A549 (cell line): ENCODE results near the gene PDCD10. TPM values are rescaled to one million over a fixed set of nuclear protein-coding genes. Genes with fewer than 3 reads are reported as not detected.

Experiments used
- ATAC-seq, 2 experiments: fragments of 200-7000 bp in 1 of 2; fragments of >200 bp in 1 of 2; cut with Nextera tagmentation in 1 of 2; cut with Tn5 transposase in 1 of 2; 3 replicates each; pipeline versions ENCODE4 v1.8.0 to v1.9.1; 2018 to 2020; ENCODE audit warnings: mild to moderate bottlenecking in 1 of 2, moderate library complexity in 1 of 2
- CTCF ChIA-PET: fragments of 300-600 bp; sonication (Branson Sonifier 250); formaldehyde crosslinking; extraction: SDS; loops from one replicate; lab custom pipeline; 2021; ENCODE audit warnings: antibody characterized with exemption, inconsistent platforms; lab: Yijun Ruan, JAX
- POLR2A ChIA-PET: fragments of 350-600 bp; formaldehyde crosslinking; extraction: SDS; loops from one replicate; lab custom pipeline; 2021; ENCODE audit warnings: antibody characterized with exemption, inconsistent platforms; lab: Yijun Ruan, JAX
- DNase-seq, 2 experiments: peaks; one replicate each; pipeline versions ENCODE4 v3.0.0 to v3.0.0-alpha.2; 2011 to 2016; ENCODE audit warnings: low read depth in 1 of 2, low spot score in 1 of 2
- FAIRE-seq: peaks from 2 replicates; lab custom pipeline; 2011; peaks lifted over from hg19 to GRCh38; lab: Jason Lieb, UNC
- H3K27ac ChIP-seq, 2 experiments: fragments of >200 bp; sonication (Bioruptor Twin); formaldehyde crosslinking; 3 replicates each; pipeline ENCODE4 v1.5.1; 2016 to 2017
- H3K4me1 ChIP-seq: fragments of >200 bp; sonication (Bioruptor Twin); formaldehyde crosslinking; 3 replicates; pipeline ENCODE4 v1.6.1; 2016
- H3K4me2 ChIP-seq: fragments of >200 bp; sonication (Bioruptor Twin); formaldehyde crosslinking; 3 replicates; pipeline ENCODE4 v1.6.1; 2016
- H3K4me3 ChIP-seq: fragments of >200 bp; sonication (Bioruptor Twin); formaldehyde crosslinking; 3 replicates; pipeline ENCODE4 v1.5.1; 2016
- H3K9me3 ChIP-seq: fragments of >200 bp; sonication (Bioruptor Twin); formaldehyde crosslinking; 3 replicates; pipeline ENCODE4 v1.6.1; 2016
- ATOH8 ChIP-seq: fragments of 250-450 bp; sonication (Bioruptor Pico); IDR thresholded peaks from 2 replicates; pipeline ENCODE4 v1.5.0; 2020; ENCODE audit warnings: low read depth, mild to moderate bottlenecking, moderate library complexity
- BCL3 ChIP-seq: fragments of >200 bp; sonication (Bioruptor Twin); formaldehyde crosslinking; IDR thresholded peaks from 3 replicates; pipeline ENCODE4 v1.6.1; 2016
- CBX2 ChIP-seq: fragments of 200-600 bp; sonication (generic); IDR thresholded peaks from 2 replicates; pipeline ENCODE4 v1.6.1; 2016; ENCODE audit warnings: low read depth, mild to moderate bottlenecking, borderline replicate concordance
- CTCF ChIP-seq: fragments of >200 bp; sonication (Bioruptor Twin); formaldehyde crosslinking; IDR thresholded peaks from 3 replicates; pipeline ENCODE4 v1.5.1; 2016
- EHMT2 ChIP-seq: fragments of 200-600 bp; sonication (generic); IDR thresholded peaks from 2 replicates; pipeline ENCODE4 v1.6.1; 2016; ENCODE audit warnings: antibody characterized with exemption, low read depth, mild to moderate bottlenecking, moderate library complexity
- EP300 ChIP-seq, 2 experiments: fragments of >200 bp; sonication (Bioruptor Twin); formaldehyde crosslinking; IDR thresholded peaks; 2 replicates in 1 of 2; 3 replicates in 1 of 2; pipeline ENCODE4 v1.6.1; 2016 to 2017
- ESRRA ChIP-seq: fragments of 150-350 bp; IDR thresholded peaks from 2 replicates; pipeline ENCODE4 v1.6.1; 2014; ENCODE audit warnings: mild to moderate bottlenecking, low read length, borderline replicate concordance
- FOSB ChIP-seq: fragments of 250-450 bp; sonication (Bioruptor Pico); IDR thresholded peaks from 2 replicates; pipeline ENCODE4 v1.5.0; 2020; ENCODE audit warnings: mild to moderate bottlenecking, moderate library complexity
- FOSL2 ChIP-seq, 2 experiments: fragments of 450-650 bp in 1 of 2; fragments of >200 bp in 1 of 2; sonication (Bioruptor Twin) in 1 of 2; formaldehyde crosslinking; IDR thresholded peaks; 2 replicates each; pipeline versions ENCODE4 v1.5.0 to v1.6.1; 2016 to 2020; ENCODE audit warnings: mild to moderate bottlenecking in 1 of 2, moderate library complexity in 1 of 2
- GATA3 ChIP-seq: IDR thresholded peaks from 2 replicates; pipeline ENCODE4 v1.6.1; 2012; ENCODE audit warnings: borderline replicate concordance
- HES2 ChIP-seq: fragments of >200 bp; sonication (Bioruptor Twin); formaldehyde crosslinking; IDR thresholded peaks from 2 replicates; pipeline ENCODE4 v1.6.1; 2016
- HMGXB4 ChIP-seq: fragments of 250-450 bp; sonication (Bioruptor Pico); IDR thresholded peaks from 2 replicates; pipeline ENCODE4 v1.5.0; 2021; ENCODE audit warnings: mild to moderate bottlenecking, moderate library complexity, borderline replicate concordance
- KDM1A ChIP-seq: fragments of 200-600 bp; sonication (generic); IDR thresholded peaks from 2 replicates; pipeline ENCODE4 v1.6.1; 2016; ENCODE audit warnings: low read depth, mild to moderate bottlenecking
- KDM5A ChIP-seq: fragments of 200-600 bp; sonication (generic); IDR thresholded peaks from 2 replicates; pipeline ENCODE4 v1.6.1; 2016; ENCODE audit warnings: antibody characterized with exemption, mild to moderate bottlenecking
- MAFK ChIP-seq: fragments of 450-650 bp; IDR thresholded peaks from 2 replicates; pipeline ENCODE4 v1.6.1; 2014; ENCODE audit not compliant: partially characterized antibody
- NFE2L2 ChIP-seq: fragments of 150-350 bp; conservative IDR thresholded peaks from 2 replicates; pipeline ENCODE4 v1.6.1; 2014; ENCODE audit warnings: low read length
- NR3C1 ChIP-seq: fragments of >200 bp; sonication (Bioruptor Twin); formaldehyde crosslinking; IDR thresholded peaks from 3 replicates; pipeline ENCODE4 v1.6.1; 2017
- PBX3 ChIP-seq: IDR thresholded peaks from 2 replicates; pipeline ENCODE4 v1.6.1; 2012
- POLR2A ChIP-seq: IDR thresholded peaks from 2 replicates; pipeline ENCODE4 v1.6.1; 2012; ENCODE audit warnings: mild to moderate bottlenecking, low read length
- POLR2AphosphoS2 ChIP-seq: conservative IDR thresholded peaks from 2 replicates; pipeline ENCODE4 v1.6.1; 2012; ENCODE audit warnings: low read length, improper control_type of control experiment, inconsistent platforms
- RCOR1 ChIP-seq: fragments of 150-350 bp; IDR thresholded peaks from 2 replicates; pipeline ENCODE4 v1.6.1; 2014; ENCODE audit warnings: antibody characterized with exemption, low read length, low read depth
- REST ChIP-seq: fragments of 200-600 bp; sonication (generic); IDR thresholded peaks from 2 replicates; pipeline ENCODE4 v1.6.1; 2016; ENCODE audit warnings: antibody characterized with exemption, mild to moderate bottlenecking, moderate library complexity
- SREBF2 ChIP-seq: fragments of 450-650 bp; IDR thresholded peaks from 2 replicates; pipeline ENCODE4 v1.6.1; 2014; ENCODE audit warnings: mild to moderate bottlenecking, moderate library complexity
- TFCP2L1 ChIP-seq: fragments of 250-450 bp; sonication (Bioruptor Pico); IDR thresholded peaks from 2 replicates; pipeline ENCODE4 v1.5.0; 2021; ENCODE audit warnings: mild to moderate bottlenecking
- TP53 ChIP-seq: fragments of 250-450 bp; sonication (Bioruptor Pico); IDR thresholded peaks from 2 replicates; pipeline ENCODE4 v1.5.0; 2021; ENCODE audit warnings: mild to moderate bottlenecking, moderate library complexity
- USF2 ChIP-seq: fragments of 450-650 bp; IDR thresholded peaks from 2 replicates; pipeline ENCODE4 v1.6.1; 2014; ENCODE audit warnings: antibody characterized with exemption
- ZNF302 ChIP-seq: fragments of 250-450 bp; sonication (Bioruptor Pico); IDR thresholded peaks from 2 replicates; pipeline ENCODE4 v1.9.0; 2021; ENCODE audit warnings: inconsistent platforms, mild to moderate bottlenecking, moderate library complexity
- WGBS: methylation state at CpG from one replicate; pipeline ENCODE4 v1.1.6; 2017; ENCODE audit errors: missing lambda C conversion rate; 5-methylcytosine and 5-hydroxymethylcytosine counted together
- polyA plus RNA-seq, 4 experiments: library from polyadenylated mRNA; depleted of rRNA in 3 of 4; stranded (reverse); fragments of >200 nt; fragmentation: RNase III in 1 of 4; extraction: RNeasy Plus Mini Kit Qiagen cat#74134 plus additional on column Dnase treatment in 1 of 4; gene quantifications; 2 replicates in 3 of 4; 3 replicates in 1 of 4; pipeline ENCODE4 v1.2.3, GENCODE V29; 2011 to 2017

The PDCD10 gene
- polyA plus RNA-seq, 2 of the 4 experiments (the other 2 are of a cell fraction) = 53.7 to 100 TPM

GRCh38 chr3:167773584-167773983, 38.9 kb upstream of the PDCD10 start:
- no peak overlapping the region for H3K4me3 ChIP-seq
- WGBS = 90% methylated on average over 1 of the region's 1 CpG
- H3K27ac ChIP-seq = no peak overlapping the region
- FAIRE-seq (no peak), DNase-seq (no peak), ATAC-seq (no peak)
- H3K4me1 ChIP-seq = no peaks in the 10 kb centered on the region
- ChIA-PET CTCF (no interaction called here), POLR2A (no interaction called here)
- H3K9me3 ChIP-seq = peaks cover 2% of the 10 kb centered on the region; the same call in 1 of the 3 replicates
- no peak for TF ChIP-seq EP300 (IDR thresholded peaks at IDR 0.05)
- no peak for TF ChIP-seq EHMT2
- TF ChIP-seq TP53 (CRISPR knock-in tag) = no peak
- no peak for TF ChIP-seq GATA3
- TF ChIP-seq FOSB (CRISPR knock-in tag) = no peak
- TF ChIP-seq NFE2L2 = no peak
- TF ChIP-seq ZNF302 = no peak
- TF ChIP-seq HES2 = no peak
- no peak for TF ChIP-seq KDM1A
- TF ChIP-seq FOSL2 (IDR thresholded peaks at IDR 0.05) = no peak
- TF ChIP-seq FOSL2 (CRISPR knock-in tag; IDR thresholded peaks at IDR 0.05) = no peak
- no peak for TF ChIP-seq POLR2A
- no peak for TF ChIP-seq BCL3
- no peak for TF ChIP-seq CTCF
- TF ChIP-seq SREBF2 = no peak
- no peak for TF ChIP-seq ESRRA
- no peak for TF ChIP-seq CBX2
- no peak for TF ChIP-seq KDM5A
- no peak for TF ChIP-seq MAFK
- no peak for TF ChIP-seq RCOR1
- no peak overlapping the region for H3K4me2 ChIP-seq

- no peak for ATAC-seq
- POLR2A ChIA-PET = no interaction called here
- no peak overlapping the region for H3K27ac ChIP-seq
- 52% methylated on average over 3 of the region's 3 CpGs for WGBS
- CTCF ChIA-PET = no interaction called here
- no peaks in the 10 kb centered on the region for H3K4me1 ChIP-seq
- no peak for FAIRE-seq
- no peak overlapping the region for H3K4me2 ChIP-seq
- H3K4me3 ChIP-seq = no peak overlapping the region
- DNase-seq = no peak
- H3K9me3 ChIP-seq = no peaks in the 10 kb centered on the region
- TF ChIP-seq KDM1A = no peak
- TF ChIP-seq HMGXB4 (CRISPR knock-in tag) = no peak
- TF ChIP-seq RCOR1 = no peak
- no peak for TF ChIP-seq POLR2A
- no peak for TF ChIP-seq EHMT2
- no peak for TF ChIP-seq USF2
- no peak for TF ChIP-seq POLR2AphosphoS2
- no peak for TF ChIP-seq FOSB (CRISPR knock-in tag)
- TF ChIP-seq PBX3 = no peak
- no peak for TF ChIP-seq NR3C1
- TF ChIP-seq REST = no peak
- no peak for TF ChIP-seq TFCP2L1
- no peak for TF ChIP-seq ATOH8 (CRISPR knock-in tag)
- TF ChIP-seq ZNF302 = no peak
Measured at GRCh38 chr3:167772992-167773391, 38.3 kb upstream of the PDCD10 start.
